ENCODE data around the gene POLD2. TPM values are rescaled to one million over a fixed set of nuclear protein-coding genes. Genes with fewer than 3 reads are reported as not detected.

Gene POLD2
- total RNA-seq, 1 experiment from 2014 or later, result 154 TPM

GRCh38 chr7:44099669-44100068 is 23.7 kb downstream of the POLD2 start:
- ChIA-PET CTCF (interaction anchor here (1.8 kb wide), 1 partner anchor 27 kb away, joined by 5 read pairs; no protein-coding TSS in a partner anchor), POLR2A (interaction anchor here (1.3 kb wide), 1 partner anchor 115 kb away, joined by 3 read pairs; no protein-coding TSS in a partner anchor)
- Mint-ChIP-seq H3K4me3 (no peak overlapping the region), H3K27ac (no peak overlapping the region), H3K9me3 (no peaks in the 10 kb centered on the region), H3K36me3 (no peaks in the 10 kb centered on the region), H3K27me3 (ENCODE audit: low read depth) (peaks cover 24% of the 10 kb centered on the region), H3K4me1 (peaks cover 7% of the 10 kb centered on the region)
- no peak for DNase-seq (ENCODE audit: low spot score)
- no peak for TF ChIP-seq GTF2I (CRISPR knock-in tag; conservative IDR thresholded peaks at IDR 0.05)
- no peak for TF ChIP-seq HMGA2 (CRISPR knock-in tag; IDR thresholded peaks at IDR 0.05)
- ATAC-seq, result no peak

DNA sequence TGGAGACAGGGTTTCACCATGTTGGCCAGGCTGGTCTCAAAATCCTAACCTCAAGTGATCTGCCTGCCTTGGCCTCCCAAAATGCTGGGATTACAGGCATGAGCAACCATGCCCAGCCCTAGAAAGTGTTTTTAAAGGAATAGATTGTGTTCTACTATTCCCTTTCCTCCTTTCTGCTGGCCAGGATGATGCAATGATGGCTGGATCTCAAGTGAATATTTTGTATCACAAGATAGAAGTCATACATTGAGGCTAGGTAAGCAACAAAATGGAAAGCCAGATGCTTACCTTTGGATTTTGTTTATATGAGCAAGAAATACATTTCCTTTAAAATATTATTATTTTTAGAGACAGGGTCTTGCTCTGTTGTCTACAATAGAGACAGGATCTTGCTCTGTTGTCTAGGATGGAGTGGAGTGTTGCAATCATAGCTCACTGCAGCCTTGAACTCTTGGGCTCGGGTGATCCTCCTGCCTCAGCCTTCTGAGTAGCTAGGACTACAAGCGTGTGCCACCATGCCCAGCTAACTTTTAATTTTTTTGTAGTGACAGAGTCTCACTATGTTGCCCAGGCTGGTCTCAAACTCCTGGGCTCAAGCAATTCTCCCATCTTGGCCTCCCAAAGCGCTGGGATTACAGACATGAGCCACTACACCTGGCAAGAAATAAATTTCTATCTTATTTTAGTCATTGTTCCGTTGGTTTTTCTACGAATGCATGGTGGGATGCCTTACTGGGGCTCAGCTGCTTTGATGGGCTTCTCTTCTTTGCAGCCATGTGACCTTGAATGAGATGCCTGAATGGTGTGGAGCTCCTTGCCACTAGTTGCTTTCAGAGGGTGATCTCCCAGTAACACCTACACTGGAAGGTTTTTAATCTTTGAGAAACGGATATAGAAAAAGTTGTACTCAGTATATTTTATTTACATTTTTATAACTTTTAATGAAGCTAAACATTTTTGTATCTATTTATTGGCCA is 25.0 kb downstream of the POLD2 start:
- peaks cover 21% of the 10 kb centered on the region for H3K27me3 Mint-ChIP-seq (ENCODE audit: low read depth)
- TF ChIP-seq GABPB1 (CRISPR knock-in tag; IDR thresholded peaks at IDR 0.05), result peak; percentile 21; the same call in 1 of the 2 replicates
- TF ChIP-seq PRRX2 (CRISPR knock-in tag; IDR thresholded peaks at IDR 0.05), result no peak

GRCh38 chr7:44097064-44097932 is 26.1 kb downstream of the POLD2 start:
- H3K9me3 Mint-ChIP-seq, result no peaks in the 10 kb centered on the region
- TF ChIP-seq ZNF232 (CRISPR knock-in tag; IDR thresholded peaks at IDR 0.05) (no peak), SOX15 (CRISPR knock-in tag; IDR thresholded peaks at IDR 0.05) (no peak), JAZF1 (CRISPR knock-in tag; IDR thresholded peaks at IDR 0.05) (no peak), KAT7 (CRISPR knock-in tag; IDR thresholded peaks at IDR 0.05; ENCODE audit: borderline replicate concordance) (no peak), ZNF121 (CRISPR knock-in tag; IDR thresholded peaks at IDR 0.05) (no peak), ZNF219 (CRISPR knock-in tag; IDR thresholded peaks at IDR 0.05; ENCODE audit: borderline replicate concordance) (no peak), TCF7 (CRISPR knock-in tag; IDR thresholded peaks at IDR 0.05; ENCODE audit: low read depth) (no peak)
- TF ChIP-seq, protein P1, sequence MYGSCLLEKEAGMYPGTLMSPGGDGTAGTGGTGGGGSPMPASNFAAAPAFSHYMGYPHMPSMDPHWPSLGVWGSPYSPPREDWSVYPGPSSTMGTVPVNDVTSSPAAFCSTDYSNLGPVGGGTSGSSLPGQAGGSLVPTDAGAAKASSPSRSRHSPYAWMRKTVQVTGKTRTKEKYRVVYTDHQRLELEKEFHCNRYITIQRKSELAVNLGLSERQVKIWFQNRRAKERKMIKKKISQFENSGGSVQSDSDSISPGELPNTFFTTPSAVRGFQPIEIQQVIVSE (CRISPR knock-in tag; IDR thresholded peaks at IDR 0.05; ENCODE audit: borderline replicate concordance), result no peak
- TF ChIP-seq, protein P2, sequence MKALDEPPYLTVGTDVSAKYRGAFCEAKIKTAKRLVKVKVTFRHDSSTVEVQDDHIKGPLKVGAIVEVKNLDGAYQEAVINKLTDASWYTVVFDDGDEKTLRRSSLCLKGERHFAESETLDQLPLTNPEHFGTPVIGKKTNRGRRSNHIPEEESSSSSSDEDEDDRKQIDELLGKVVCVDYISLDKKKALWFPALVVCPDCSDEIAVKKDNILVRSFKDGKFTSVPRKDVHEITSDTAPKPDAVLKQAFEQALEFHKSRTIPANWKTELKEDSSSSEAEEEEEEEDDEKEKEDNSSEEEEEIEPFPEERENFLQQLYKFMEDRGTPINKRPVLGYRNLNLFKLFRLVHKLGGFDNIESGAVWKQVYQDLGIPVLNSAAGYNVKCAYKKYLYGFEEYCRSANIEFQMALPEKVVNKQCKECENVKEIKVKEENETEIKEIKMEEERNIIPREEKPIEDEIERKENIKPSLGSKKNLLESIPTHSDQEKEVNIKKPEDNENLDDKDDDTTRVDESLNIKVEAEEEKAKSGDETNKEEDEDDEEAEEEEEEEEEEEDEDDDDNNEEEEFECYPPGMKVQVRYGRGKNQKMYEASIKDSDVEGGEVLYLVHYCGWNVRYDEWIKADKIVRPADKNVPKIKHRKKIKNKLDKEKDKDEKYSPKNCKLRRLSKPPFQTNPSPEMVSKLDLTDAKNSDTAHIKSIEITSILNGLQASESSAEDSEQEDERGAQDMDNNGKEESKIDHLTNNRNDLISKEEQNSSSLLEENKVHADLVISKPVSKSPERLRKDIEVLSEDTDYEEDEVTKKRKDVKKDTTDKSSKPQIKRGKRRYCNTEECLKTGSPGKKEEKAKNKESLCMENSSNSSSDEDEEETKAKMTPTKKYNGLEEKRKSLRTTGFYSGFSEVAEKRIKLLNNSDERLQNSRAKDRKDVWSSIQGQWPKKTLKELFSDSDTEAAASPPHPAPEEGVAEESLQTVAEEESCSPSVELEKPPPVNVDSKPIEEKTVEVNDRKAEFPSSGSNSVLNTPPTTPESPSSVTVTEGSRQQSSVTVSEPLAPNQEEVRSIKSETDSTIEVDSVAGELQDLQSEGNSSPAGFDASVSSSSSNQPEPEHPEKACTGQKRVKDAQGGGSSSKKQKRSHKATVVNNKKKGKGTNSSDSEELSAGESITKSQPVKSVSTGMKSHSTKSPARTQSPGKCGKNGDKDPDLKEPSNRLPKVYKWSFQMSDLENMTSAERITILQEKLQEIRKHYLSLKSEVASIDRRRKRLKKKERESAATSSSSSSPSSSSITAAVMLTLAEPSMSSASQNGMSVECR (CRISPR knock-in tag; IDR thresholded peaks at IDR 0.05; ENCODE audit: borderline replicate concordance), result no peak
- TF ChIP-seq, protein P3, sequence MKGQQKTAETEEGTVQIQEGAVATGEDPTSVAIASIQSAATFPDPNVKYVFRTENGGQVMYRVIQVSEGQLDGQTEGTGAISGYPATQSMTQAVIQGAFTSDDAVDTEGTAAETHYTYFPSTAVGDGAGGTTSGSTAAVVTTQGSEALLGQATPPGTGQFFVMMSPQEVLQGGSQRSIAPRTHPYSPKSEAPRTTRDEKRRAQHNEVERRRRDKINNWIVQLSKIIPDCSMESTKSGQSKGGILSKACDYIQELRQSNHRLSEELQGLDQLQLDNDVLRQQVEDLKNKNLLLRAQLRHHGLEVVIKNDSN (CRISPR knock-in tag; IDR thresholded peaks at IDR 0.05), result no peak
- DNase-seq (ENCODE audit: low spot score) (no peak), ATAC-seq (no peak)
- H3K4me3 Mint-ChIP-seq, result no peak overlapping the region
- H3K27me3 Mint-ChIP-seq (ENCODE audit: low read depth), result peaks cover 12% of the 10 kb centered on the region
- CTCF ChIA-PET, result interaction anchor here (0.6 kb wide), 2 partner anchors 27 to 334 kb away, joined by 3 to 12 read pairs; no protein-coding TSS in a partner anchor
- H3K27ac Mint-ChIP-seq, result no peak overlapping the region
- POLR2A ChIA-PET, result no interaction called here
- no peaks in the 10 kb centered on the region for H3K36me3 Mint-ChIP-seq
- 0 out of 2 replicates have a peak, but pooled peaks cover 3% of the 10 kb centered on the region for H3K4me1 Mint-ChIP-seq

More for the DNA sequence above, 25.0 kb downstream of the POLD2 start:
- ChIA-PET POLR2A (interaction anchor here (1.3 kb wide), 1 partner anchor 116 kb away, joined by 3 read pairs; no protein-coding TSS in a partner anchor), CTCF (interaction anchor here (1.0 to 1.8 kb wide), 2 partner anchors 13 to 26 kb away, joined by 3 to 5 read pairs; no protein-coding TSS in a partner anchor)
- Mint-ChIP-seq H3K27ac (no peak overlapping the region), H3K4me3 (no peak overlapping the region), H3K9me3 (no peaks in the 10 kb centered on the region), H3K36me3 (no peaks in the 10 kb centered on the region), H3K4me1 (peaks cover 5% of the 10 kb centered on the region)
- no peak for DNase-seq (ENCODE audit: low spot score)
- ATAC-seq, result no peak

Data from WTC11 (cell line).